H9 (cell line): Measurements from ENCODE around the gene ELAVL4. TPM values are rescaled to one million over a fixed set of nuclear protein-coding genes. Genes with fewer than 3 reads are reported as not detected.

Experiments used
- DNase-seq: peaks from one replicate; pipeline ENCODE4 v3.0.0-alpha.2; 2017
- H2AFZ ChIP-seq: one replicate; pipeline ENCODE4 v1.6.1; 2013; ENCODE audit warnings: mild to moderate bottlenecking, low read length, control low read depth, moderate library complexity
- H2AK5ac ChIP-seq: 2 replicates; pipeline ENCODE4 v1.6.1; 2013; ENCODE audit warnings: low read length, control low read depth, mixed read lengths; ENCODE audit not compliant: insufficient read length
- H2BK120ac ChIP-seq: one replicate; pipeline ENCODE4 v1.6.1; 2013; ENCODE audit warnings: low read depth, mild to moderate bottlenecking, low read length, control low read depth, inconsistent platforms; ENCODE audit not compliant: poor library complexity, severe bottlenecking
- H2BK12ac ChIP-seq: 2 replicates; pipeline ENCODE4 v1.6.1; 2013; ENCODE audit warnings: low read length, control low read depth, mixed read lengths, low read depth; ENCODE audit not compliant: insufficient read length
- H2BK15ac ChIP-seq: 2 replicates; pipeline ENCODE4 v1.6.1; 2013; ENCODE audit warnings: low read depth, low read length, control low read depth
- H2BK20ac ChIP-seq: one replicate; pipeline ENCODE4 v1.6.1; 2013; ENCODE audit warnings: low read depth, mild to moderate bottlenecking, low read length, control low read depth, inconsistent platforms; ENCODE audit not compliant: poor library complexity, severe bottlenecking
- H2BK5ac ChIP-seq: 2 replicates; pipeline ENCODE4 v1.6.1; 2013; ENCODE audit warnings: low read length, control low read depth, mixed read lengths; ENCODE audit not compliant: insufficient read length
- H3K14ac ChIP-seq: 2 replicates; pipeline ENCODE4 v1.6.1; 2013; ENCODE audit warnings: low read length, control low read depth; ENCODE audit not compliant: insufficient read depth
- H3K18ac ChIP-seq: 2 replicates; pipeline ENCODE4 v1.6.1; 2013; ENCODE audit warnings: low read depth, mild to moderate bottlenecking, mixed read lengths, low read length, control low read depth; ENCODE audit not compliant: insufficient read length
- H3K23ac ChIP-seq: 2 replicates; pipeline ENCODE4 v1.6.1; 2013; ENCODE audit warnings: low read length, control low read depth, mixed read lengths, low read depth; ENCODE audit not compliant: insufficient read length
- H3K23me2 ChIP-seq: 2 replicates; pipeline ENCODE4 v1.6.1; 2013; ENCODE audit warnings: low read depth, mild to moderate bottlenecking, mixed read lengths, low read length, control low read depth; ENCODE audit not compliant: insufficient read length, poor library complexity, severe bottlenecking
- H3K27ac ChIP-seq: 2 replicates; pipeline ENCODE4 v1.5.1; 2013; ENCODE audit warnings: low read length, control low read depth, mixed read lengths, low read depth; ENCODE audit not compliant: insufficient read length
- H3K27me3 ChIP-seq: 2 replicates; pipeline ENCODE4 v1.6.1; 2013; ENCODE audit warnings: low read length, control low read depth, inconsistent platforms; ENCODE audit not compliant: insufficient read depth
- H3K4ac ChIP-seq: 2 replicates; pipeline ENCODE4 v1.6.1; 2013; ENCODE audit warnings: low read depth, mild to moderate bottlenecking, control low read depth, inconsistent platforms, low read length, moderate library complexity
- H3K4me1 ChIP-seq: 2 replicates; pipeline ENCODE4 v1.6.1; 2013; ENCODE audit warnings: low read length, control low read depth, inconsistent platforms; ENCODE audit not compliant: insufficient read depth
- H3K4me2 ChIP-seq: 2 replicates; pipeline ENCODE4 v1.6.1; 2013; ENCODE audit warnings: low read length, control low read depth, mixed read lengths; ENCODE audit not compliant: insufficient read length, insufficient read depth
- H3K56ac ChIP-seq: 2 replicates; pipeline ENCODE4 v1.6.1; 2013; ENCODE audit warnings: low read depth, mild to moderate bottlenecking, mixed read lengths, low read length, control low read depth; ENCODE audit not compliant: insufficient read length
- H3K79me1 ChIP-seq: 2 replicates; pipeline ENCODE4 v1.6.1; 2013; ENCODE audit warnings: low read depth, mild to moderate bottlenecking, moderate library complexity, low read length, control low read depth, inconsistent platforms; ENCODE audit not compliant: insufficient read depth, poor library complexity, severe bottlenecking
- H3K79me2 ChIP-seq: 2 replicates; pipeline ENCODE4 v1.6.1; 2013; ENCODE audit warnings: low read length, control low read depth, inconsistent platforms; ENCODE audit not compliant: insufficient read depth
- H3K9ac ChIP-seq: 2 replicates; pipeline ENCODE4 v1.6.1; 2013; ENCODE audit warnings: low read length, control low read depth, mixed read lengths; ENCODE audit not compliant: insufficient read length; ENCODE audit errors: extremely low read depth
- H3K9me3 ChIP-seq: one replicate; pipeline ENCODE4 v1.6.1; 2013; ENCODE audit warnings: low read depth, low read length, inconsistent platforms; ENCODE audit not compliant: control insufficient read depth
- H3T11ph ChIP-seq: one replicate; pipeline ENCODE4 v1.6.1; 2013; ENCODE audit warnings: mild to moderate bottlenecking, low read length, control low read depth, inconsistent platforms
- H4K20me1 ChIP-seq: one replicate; pipeline ENCODE4 v1.6.1; 2013; ENCODE audit not compliant: control insufficient read depth, insufficient read length, insufficient read depth
- H4K5ac ChIP-seq: 2 replicates; pipeline ENCODE4 v1.6.1; 2013; ENCODE audit warnings: low read depth, mild to moderate bottlenecking, mixed read lengths, low read length, control low read depth; ENCODE audit not compliant: insufficient read length
- H4K8ac ChIP-seq: replicated peaks from 2 replicates; pipeline ENCODE4 v1.6.1; 2013; ENCODE audit warnings: low read length, control low read depth, mixed read lengths, low read depth; ENCODE audit not compliant: insufficient read length
- H4K91ac ChIP-seq: 2 replicates; pipeline ENCODE4 v1.6.1; 2013; ENCODE audit warnings: low read depth, mild to moderate bottlenecking, moderate library complexity, mixed read lengths, low read length, control low read depth; ENCODE audit not compliant: insufficient read length
- H3K27ac Mint-ChIP-seq, 3 experiments: 2 replicates in 2 of 3; 3 replicates in 1 of 3; pipeline ENCODE4 v1.8.0; 2020 to 2021; ENCODE audit warnings: mixed read lengths in 3 of 3, mild to moderate bottlenecking in 1 of 3, moderate library complexity in 1 of 3
- H3K27me3 Mint-ChIP-seq: 2 replicates; pipeline ENCODE4 v1.8.0; 2021; ENCODE audit warnings: low read depth, mild to moderate bottlenecking, moderate library complexity, mixed read lengths
- H3K36me3 Mint-ChIP-seq, 3 experiments: 2 replicates in 2 of 3; 3 replicates in 1 of 3; pipeline ENCODE4 v1.8.0; 2020 to 2021; ENCODE audit warnings: low read depth in 3 of 3, mixed read lengths in 3 of 3; ENCODE audit not compliant: insufficient read depth in 1 of 3
- H3K4me1 Mint-ChIP-seq, 2 experiments: 2 replicates each; pipeline ENCODE4 v1.8.0; 2020; ENCODE audit warnings: mixed read lengths in 2 of 2
- H3K4me3 Mint-ChIP-seq, 2 experiments: 2 replicates in 1 of 2; 3 replicates in 1 of 2; pipeline ENCODE4 v1.8.0; 2020 to 2021; ENCODE audit warnings: mild to moderate bottlenecking in 2 of 2, mixed read lengths in 2 of 2, moderate library complexity in 1 of 2
- H3K9me3 Mint-ChIP-seq, 2 experiments: 2 replicates in 1 of 2; 3 replicates in 1 of 2; pipeline ENCODE4 v1.8.0; 2020; ENCODE audit warnings: mild to moderate bottlenecking in 2 of 2, mixed read lengths in 2 of 2, moderate library complexity in 1 of 2
- WGBS: extraction: QIAGEN DNeasy Blood & Tissue Kit; methylation state at CpG from one replicate; pipeline ENCODE4 v1.1.7; 2013; ENCODE audit warnings: missing lambda C conversion rate, low lambda C conversion rate, mixed read lengths; ENCODE audit not compliant: insufficient read length; ENCODE audit errors: extremely low coverage; 5-methylcytosine and 5-hydroxymethylcytosine counted together
- total RNA-seq: library from RNA; stranded (reverse); gene quantifications from 2 replicates; pipeline ENCODE4 v1.2.1, GENCODE V29; 2021
- TF ChIP-seq, protein P1 (sequence below): fragments of 200-600 bp; sonication (generic); conservative IDR thresholded peaks from 3 replicates; pipeline ENCODE4 v1.8.0; 2021; ENCODE audit warnings: antibody characterized with exemption, mild to moderate bottlenecking

Gene ELAVL4
- total RNA-seq, 1 experiment from 2014 or later, result not detected

GRCh38 chr1:50172299-50172698 is 63.6 kb downstream of the ELAVL4 start:
- H3K9me3 Mint-ChIP-seq, result peaks cover 0 to 58% of the 10 kb centered on the region in 2 experiments; a peak in 2 of 5 replicates
- no peak overlapping the region for H3K4me2 ChIP-seq
- no peak overlapping the region for H4K91ac ChIP-seq
- no peak overlapping the region for H2BK120ac ChIP-seq
- no peaks in the 10 kb centered on the region for H3K79me2 ChIP-seq
- no peak overlapping the region for H2AK5ac ChIP-seq
- peaks cover 0 to 3% (median 0%) of the 10 kb centered on the region in 3 experiments; a peak in 2 of 7 replicates for H3K36me3 Mint-ChIP-seq
- H3K27ac Mint-ChIP-seq, result no peak overlapping the region
- H4K5ac ChIP-seq, result no peak overlapping the region
- H3K4ac ChIP-seq, result no peak overlapping the region
- H3K27me3 ChIP-seq, result no peaks in the 10 kb centered on the region
- no peaks in the 10 kb centered on the region for H4K20me1 ChIP-seq
- WGBS, result no CpG with 5 or more reads among the region's 1 CpG
- H2BK12ac ChIP-seq, result no peak overlapping the region
- no peak overlapping the region for H3K18ac ChIP-seq
- H3K27me3 Mint-ChIP-seq, result no peaks in the 10 kb centered on the region; the same call in 1 of the 2 replicates
- TF ChIP-seq, protein P1, sequence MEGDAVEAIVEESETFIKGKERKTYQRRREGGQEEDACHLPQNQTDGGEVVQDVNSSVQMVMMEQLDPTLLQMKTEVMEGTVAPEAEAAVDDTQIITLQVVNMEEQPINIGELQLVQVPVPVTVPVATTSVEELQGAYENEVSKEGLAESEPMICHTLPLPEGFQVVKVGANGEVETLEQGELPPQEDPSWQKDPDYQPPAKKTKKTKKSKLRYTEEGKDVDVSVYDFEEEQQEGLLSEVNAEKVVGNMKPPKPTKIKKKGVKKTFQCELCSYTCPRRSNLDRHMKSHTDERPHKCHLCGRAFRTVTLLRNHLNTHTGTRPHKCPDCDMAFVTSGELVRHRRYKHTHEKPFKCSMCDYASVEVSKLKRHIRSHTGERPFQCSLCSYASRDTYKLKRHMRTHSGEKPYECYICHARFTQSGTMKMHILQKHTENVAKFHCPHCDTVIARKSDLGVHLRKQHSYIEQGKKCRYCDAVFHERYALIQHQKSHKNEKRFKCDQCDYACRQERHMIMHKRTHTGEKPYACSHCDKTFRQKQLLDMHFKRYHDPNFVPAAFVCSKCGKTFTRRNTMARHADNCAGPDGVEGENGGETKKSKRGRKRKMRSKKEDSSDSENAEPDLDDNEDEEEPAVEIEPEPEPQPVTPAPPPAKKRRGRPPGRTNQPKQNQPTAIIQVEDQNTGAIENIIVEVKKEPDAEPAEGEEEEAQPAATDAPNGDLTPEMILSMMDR, result no peak
- no peaks in the 10 kb centered on the region for H3K4me1 ChIP-seq
- H3K14ac ChIP-seq, result no peak overlapping the region
- no peak overlapping the region for H3K56ac ChIP-seq
- no peaks in the 10 kb centered on the region for H3K79me1 ChIP-seq
- H3K23ac ChIP-seq, result no peak overlapping the region
- H2BK20ac ChIP-seq, result no peak overlapping the region
- H3K9me3 ChIP-seq, result no peaks in the 10 kb centered on the region
- no peak overlapping the region for H2BK15ac ChIP-seq
- H3K9ac ChIP-seq, result no peak overlapping the region
- no peaks in the 10 kb centered on the region for H3K4me1 Mint-ChIP-seq
- no peak overlapping the region for H4K8ac ChIP-seq
- H3K4me3 Mint-ChIP-seq, result no peak overlapping the region
- H2BK5ac ChIP-seq, result no peak overlapping the region
- no peak for DNase-seq
- no peak overlapping the region for H2AFZ ChIP-seq
- H3K23me2 ChIP-seq, result no peaks in the 10 kb centered on the region
- H3K27ac ChIP-seq, result no peak overlapping the region
- H3T11ph ChIP-seq, result no peak overlapping the region
